Femur (tissue), 1 donor: Measurements from ENCODE around the gene S100PBP.
A peak's percentile ranks its signal among the peaks of the same experiment; 100 is the strongest.

Source experiments
- DNase-seq: peaks from one replicate; pipeline ENCODE4 v3.0.0-alpha.2; 2017

The S100PBP gene

GRCh38 chr1:32830092-32830852 lies 12.8 kb downstream of the S100PBP start:
- DNase-seq = no peak

GRCh38 chr1:32831878-32832277 lies 14.4 kb downstream of the S100PBP start:
- DNase-seq = no peak

GRCh38 chr1:32848354-32849063 lies 31.1 kb downstream of the S100PBP start:
- DNase-seq = no peak

GRCh38 chr1:32855861-32856617 lies 38.6 kb downstream of the S100PBP start:
- no peak for DNase-seq

- DNase-seq = no peak
Measured at GRCh38 chr1:32858136-32858535, 40.7 kb downstream of the S100PBP start.

GRCh38 chr1:32858791-32859190 lies 41.3 kb downstream of the S100PBP start:
- DNase-seq = no peak

GRCh38 chr1:32859915-32860314 lies 42.5 kb downstream of the S100PBP start:
- no peak for DNase-seq

- DNase-seq = no peak
Measured at GRCh38 chr1:32860566-32860965, 43.1 kb downstream of the S100PBP start.

GRCh38 chr1:32861904-32862695 lies 44.6 kb downstream of the S100PBP start:
- DNase-seq = no peak

GRCh38 chr1:32863218-32863880 lies 45.9 kb downstream of the S100PBP start:
- no peak for DNase-seq

GRCh38 chr1:32863881-32864245 lies 46.4 kb downstream of the S100PBP start:
- DNase-seq = no peak

GRCh38 chr1:32864375-32865019 lies 47.0 kb downstream of the S100PBP start:
- no peak for DNase-seq

- DNase-seq = no peak
Measured at GRCh38 chr1:32865639-32866405, 48.4 kb downstream of the S100PBP start.

- DNase-seq = no peak
Measured at GRCh38 chr1:32867151-32867550, 49.7 kb downstream of the S100PBP start.

GRCh38 chr1:32867671-32868070 lies 50.2 kb downstream of the S100PBP start:
- no peak for DNase-seq

- no peak for DNase-seq
Measured at GRCh38 chr1:32868085-32868484, 50.6 kb downstream of the S100PBP start.

- DNase-seq = peak; percentile 9
Measured at GRCh38 chr1:32868806-32869455, 51.5 kb downstream of the S100PBP start.

GRCh38 chr1:32869923-32870614 lies 52.6 kb downstream of the S100PBP start:
- peak; percentile 56 for DNase-seq

- peak; percentile 75 for DNase-seq
Measured at GRCh38 chr1:32870615-32871363, 53.3 kb downstream of the S100PBP start, which contains the start of gene FNDC5. FNDC5 (minus strand) TSS chr1:32870912.
